Osteoblast (primary cell): ENCODE measurements around the gene CD40LG. TPM values are rescaled to one million over a fixed set of nuclear protein-coding genes. Genes with fewer than 3 reads are reported as not detected.

Experiments
- DNase-seq: peaks from one replicate; pipeline ENCODE4 v3.0.0; 2011; ENCODE audit warnings: low spot score, mixed read lengths; ENCODE audit not compliant: insufficient read length; ENCODE audit errors: missing footprints
- H2AFZ ChIP-seq: 2 replicates; pipeline ENCODE4 v1.6.0; 2011; ENCODE audit warnings: mild to moderate bottlenecking, low read length
- H3K27ac ChIP-seq: 2 replicates; pipeline ENCODE4 v1.5.1; 2011; ENCODE audit warnings: mild to moderate bottlenecking, low read depth, low read length, moderate library complexity
- H3K27me3 ChIP-seq: 2 replicates; pipeline ENCODE4 v1.6.0; 2012; ENCODE audit warnings: mild to moderate bottlenecking, control low read depth, inconsistent platforms, low read length, moderate library complexity; ENCODE audit not compliant: insufficient read depth
- H3K36me3 ChIP-seq: 2 replicates; pipeline ENCODE4 v1.5.1; 2011; ENCODE audit warnings: mild to moderate bottlenecking, low read length, control low read depth, moderate library complexity; ENCODE audit not compliant: insufficient read depth
- H3K4me1 ChIP-seq: 2 replicates; pipeline ENCODE4 v1.5.1; 2011; ENCODE audit warnings: mild to moderate bottlenecking, low read length, control low read depth, moderate library complexity; ENCODE audit not compliant: insufficient read depth
- H3K4me2 ChIP-seq: 2 replicates; pipeline ENCODE4 v1.6.0; 2011; ENCODE audit warnings: mild to moderate bottlenecking, low read length; ENCODE audit not compliant: insufficient read depth
- H3K4me3 ChIP-seq: fragments of 200-600 bp; sonication (generic); 3 replicates; pipeline ENCODE4 v1.5.1; 2012; ENCODE audit warnings: mild to moderate bottlenecking, low read length, inconsistent platforms; ENCODE audit not compliant: insufficient read depth
- H3K79me2 ChIP-seq: 2 replicates; pipeline ENCODE4 v1.6.0; 2012; ENCODE audit warnings: mild to moderate bottlenecking, low read length, control low read depth, inconsistent platforms; ENCODE audit not compliant: insufficient read depth
- H3K9me3 ChIP-seq: 2 replicates; pipeline ENCODE4 v1.5.1; 2011; ENCODE audit warnings: low read depth, low read length, control low read depth
- H4K20me1 ChIP-seq: 2 replicates; pipeline ENCODE4 v1.6.0; 2012; ENCODE audit warnings: mild to moderate bottlenecking, low read length, control low read depth; ENCODE audit not compliant: insufficient read depth
- total RNA-seq: library from RNA; depleted of rRNA; stranded (reverse); fragments of >200 nt; gene quantifications from 2 replicates; pipeline ENCODE4 v1.2.3, GENCODE V29; 2012
- TF ChIP-seq, protein P1 (sequence below): IDR thresholded peaks from 2 replicates; pipeline ENCODE4 v1.5.1; 2011; ENCODE audit warnings: mild to moderate bottlenecking, low read depth, low read length, moderate library complexity; ENCODE audit errors: extremely low read depth

The CD40LG gene
- total RNA-seq, 1 donor, result not detected

DNA sequence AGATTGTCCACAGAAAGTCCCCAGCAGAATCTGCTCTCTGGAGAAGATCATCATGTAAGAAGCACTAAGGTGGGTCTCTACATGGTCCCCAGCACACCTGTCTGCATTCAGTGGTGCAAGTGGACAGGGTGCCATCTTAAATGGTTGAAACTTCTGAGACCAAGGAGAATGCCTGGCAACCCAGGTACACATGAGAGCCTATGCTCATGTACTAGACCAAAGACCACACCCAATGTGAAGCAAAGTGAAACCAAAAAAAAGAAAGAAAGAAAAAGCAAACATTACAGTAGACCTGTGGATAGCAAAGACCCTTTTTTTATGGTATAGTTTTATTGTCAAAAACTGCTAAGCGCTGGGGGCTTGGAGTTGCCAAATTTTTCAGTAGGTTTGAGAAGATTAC lies 15.0 kb downstream of the CD40LG start:
- Histone ChIP-seq H3K4me3 (no peak overlapping the region), H3K27me3 (no peaks in the 10 kb centered on the region), H2AFZ (no peak overlapping the region), H3K27ac (no peak overlapping the region), H3K4me2 (no peak overlapping the region), H3K4me1 (no peaks in the 10 kb centered on the region), H4K20me1 (no peaks in the 10 kb centered on the region), H3K79me2 (no peaks in the 10 kb centered on the region), H3K9me3 (peaks cover 5% of the 10 kb centered on the region), H3K36me3 (no peaks in the 10 kb centered on the region)
- no peak for DNase-seq
- TF ChIP-seq, protein P1, sequence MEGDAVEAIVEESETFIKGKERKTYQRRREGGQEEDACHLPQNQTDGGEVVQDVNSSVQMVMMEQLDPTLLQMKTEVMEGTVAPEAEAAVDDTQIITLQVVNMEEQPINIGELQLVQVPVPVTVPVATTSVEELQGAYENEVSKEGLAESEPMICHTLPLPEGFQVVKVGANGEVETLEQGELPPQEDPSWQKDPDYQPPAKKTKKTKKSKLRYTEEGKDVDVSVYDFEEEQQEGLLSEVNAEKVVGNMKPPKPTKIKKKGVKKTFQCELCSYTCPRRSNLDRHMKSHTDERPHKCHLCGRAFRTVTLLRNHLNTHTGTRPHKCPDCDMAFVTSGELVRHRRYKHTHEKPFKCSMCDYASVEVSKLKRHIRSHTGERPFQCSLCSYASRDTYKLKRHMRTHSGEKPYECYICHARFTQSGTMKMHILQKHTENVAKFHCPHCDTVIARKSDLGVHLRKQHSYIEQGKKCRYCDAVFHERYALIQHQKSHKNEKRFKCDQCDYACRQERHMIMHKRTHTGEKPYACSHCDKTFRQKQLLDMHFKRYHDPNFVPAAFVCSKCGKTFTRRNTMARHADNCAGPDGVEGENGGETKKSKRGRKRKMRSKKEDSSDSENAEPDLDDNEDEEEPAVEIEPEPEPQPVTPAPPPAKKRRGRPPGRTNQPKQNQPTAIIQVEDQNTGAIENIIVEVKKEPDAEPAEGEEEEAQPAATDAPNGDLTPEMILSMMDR, result no peak

DNA sequence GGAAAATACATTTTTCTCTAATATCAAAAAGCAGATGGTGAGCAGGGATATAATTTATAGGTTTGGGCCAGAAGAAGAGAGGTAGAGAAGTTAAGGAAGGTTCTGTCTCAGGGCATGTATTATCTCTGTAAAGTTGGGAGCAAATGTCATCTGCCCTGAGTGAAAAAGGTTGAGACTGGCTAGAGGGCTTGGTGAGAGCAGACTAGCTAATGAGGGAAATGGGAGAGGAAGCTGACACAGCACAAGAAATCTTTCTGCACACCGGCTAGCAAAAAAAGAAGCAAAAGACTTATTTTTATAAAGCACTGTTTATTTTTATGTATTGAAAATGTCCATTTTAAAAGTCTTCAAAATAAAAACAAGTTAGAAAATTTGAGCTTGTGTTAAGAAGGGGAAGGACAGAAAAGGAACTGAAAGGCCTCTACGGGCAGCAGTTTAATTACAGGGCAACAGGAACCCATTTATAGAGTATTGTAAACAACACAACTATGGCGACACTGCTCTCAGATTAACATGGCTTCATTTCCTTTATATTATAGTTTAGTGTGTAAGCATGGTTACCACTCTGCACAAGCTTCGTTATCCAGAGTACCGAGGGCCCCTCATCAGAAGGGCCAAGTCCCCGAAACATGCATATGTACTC lies 17.4 kb downstream of the CD40LG start:
- H2AFZ ChIP-seq, result no peak overlapping the region
- H3K4me3 ChIP-seq, result no peak overlapping the region
- H3K9me3 ChIP-seq, result peaks cover 5% of the 10 kb centered on the region
- no peak for DNase-seq
- H3K4me1 ChIP-seq, result no peaks in the 10 kb centered on the region
- H4K20me1 ChIP-seq, result no peaks in the 10 kb centered on the region
- no peaks in the 10 kb centered on the region for H3K79me2 ChIP-seq
- no peaks in the 10 kb centered on the region for H3K27me3 ChIP-seq
- no peak overlapping the region for H3K27ac ChIP-seq
- no peaks in the 10 kb centered on the region for H3K36me3 ChIP-seq
- TF ChIP-seq, protein P1, result no peak
- no peak overlapping the region for H3K4me2 ChIP-seq

DNA sequence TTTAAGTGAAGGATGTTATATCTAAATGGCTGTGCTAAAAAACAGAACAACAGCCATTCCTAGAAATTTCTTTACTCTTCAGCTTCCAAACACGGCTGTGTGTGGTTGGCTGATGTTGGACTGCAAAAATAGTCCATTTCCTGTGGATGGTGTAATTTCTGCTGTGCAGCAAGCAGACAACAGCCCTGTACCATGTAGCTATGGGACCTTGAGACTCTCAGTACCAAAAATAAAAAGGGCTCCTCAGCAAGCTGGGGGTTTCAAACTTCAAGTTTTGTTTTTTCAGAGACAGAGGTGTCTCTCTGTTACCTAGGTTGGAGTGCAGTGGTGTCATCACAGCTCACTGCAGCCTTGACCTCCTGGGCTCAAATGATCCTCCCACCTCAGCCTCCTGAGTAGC lies 18.1 kb downstream of the CD40LG start:
- no peaks in the 10 kb centered on the region for H3K4me1 ChIP-seq
- TF ChIP-seq, protein P1, result no peak

DNA sequence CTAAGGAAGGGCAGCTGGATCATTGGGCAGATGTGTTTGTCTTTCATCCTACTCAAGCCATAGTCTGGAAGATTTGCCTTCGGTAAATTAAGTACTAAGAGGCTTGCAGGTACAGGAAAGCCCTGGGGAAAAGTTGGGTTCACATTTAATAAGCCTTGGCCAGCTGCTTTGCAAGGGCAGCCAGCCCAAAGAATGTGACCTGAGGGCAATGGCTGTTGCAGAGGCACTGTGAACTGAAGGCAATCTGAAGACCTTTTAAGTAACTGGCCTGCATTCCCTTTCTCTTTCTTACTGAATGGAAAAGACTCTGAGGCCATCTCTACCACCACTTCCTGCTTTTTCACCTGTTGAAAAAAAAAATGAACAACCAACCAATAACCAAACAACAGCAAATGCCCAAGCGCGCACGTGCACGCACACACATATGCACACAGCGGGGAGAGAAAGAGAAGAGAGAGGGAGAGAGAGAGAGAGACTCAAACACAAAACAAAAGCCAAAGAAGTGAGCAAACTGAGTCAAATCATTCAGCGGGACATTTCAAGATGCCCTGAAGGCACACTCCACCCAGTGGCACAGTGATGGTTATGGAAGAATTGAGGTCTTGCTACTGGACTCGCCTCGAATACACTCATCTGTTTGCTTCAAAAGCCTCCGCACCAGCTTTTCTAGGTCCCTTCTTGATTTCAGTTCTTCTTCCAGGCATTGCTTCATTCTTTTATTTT lies 19.6 kb downstream of the CD40LG start:
- DNase-seq, result no peak
- TF ChIP-seq, protein P1, result no peak
- H3K79me2 ChIP-seq, result no peaks in the 10 kb centered on the region
- H3K27ac ChIP-seq, result no peak overlapping the region
- H2AFZ ChIP-seq, result no peak overlapping the region
- H3K4me1 ChIP-seq, result no peaks in the 10 kb centered on the region
- H3K4me2 ChIP-seq, result no peak overlapping the region
- no peaks in the 10 kb centered on the region for H3K27me3 ChIP-seq
- no peaks in the 10 kb centered on the region for H4K20me1 ChIP-seq
- H3K4me3 ChIP-seq, result no peak overlapping the region
- peaks cover 5% of the 10 kb centered on the region for H3K9me3 ChIP-seq
- no peaks in the 10 kb centered on the region for H3K36me3 ChIP-seq

More for the DNA sequence above, 18.1 kb downstream of the CD40LG start:
- H2AFZ ChIP-seq, result no peak overlapping the region
- no peaks in the 10 kb centered on the region for H3K36me3 ChIP-seq
- H3K27me3 ChIP-seq, result no peaks in the 10 kb centered on the region
- no peak overlapping the region for H3K4me2 ChIP-seq
- H3K27ac ChIP-seq, result no peak overlapping the region
- H4K20me1 ChIP-seq, result no peaks in the 10 kb centered on the region
- H3K79me2 ChIP-seq, result no peaks in the 10 kb centered on the region
- no peak overlapping the region for H3K4me3 ChIP-seq
- no peak for DNase-seq
- H3K9me3 ChIP-seq, result peaks cover 5% of the 10 kb centered on the region
